ENCODE data around the gene ADAM17. TPM values are rescaled to one million over a fixed set of nuclear protein-coding genes. Genes with fewer than 3 reads are reported as not detected.

The ADAM17 gene
- total and polyA plus RNA-seq, 2 of the 13 experiments (the other 11 are each of a cell fraction or from before 2014, with no cell fraction given), result 6.5 to 33.4 TPM

DNA sequence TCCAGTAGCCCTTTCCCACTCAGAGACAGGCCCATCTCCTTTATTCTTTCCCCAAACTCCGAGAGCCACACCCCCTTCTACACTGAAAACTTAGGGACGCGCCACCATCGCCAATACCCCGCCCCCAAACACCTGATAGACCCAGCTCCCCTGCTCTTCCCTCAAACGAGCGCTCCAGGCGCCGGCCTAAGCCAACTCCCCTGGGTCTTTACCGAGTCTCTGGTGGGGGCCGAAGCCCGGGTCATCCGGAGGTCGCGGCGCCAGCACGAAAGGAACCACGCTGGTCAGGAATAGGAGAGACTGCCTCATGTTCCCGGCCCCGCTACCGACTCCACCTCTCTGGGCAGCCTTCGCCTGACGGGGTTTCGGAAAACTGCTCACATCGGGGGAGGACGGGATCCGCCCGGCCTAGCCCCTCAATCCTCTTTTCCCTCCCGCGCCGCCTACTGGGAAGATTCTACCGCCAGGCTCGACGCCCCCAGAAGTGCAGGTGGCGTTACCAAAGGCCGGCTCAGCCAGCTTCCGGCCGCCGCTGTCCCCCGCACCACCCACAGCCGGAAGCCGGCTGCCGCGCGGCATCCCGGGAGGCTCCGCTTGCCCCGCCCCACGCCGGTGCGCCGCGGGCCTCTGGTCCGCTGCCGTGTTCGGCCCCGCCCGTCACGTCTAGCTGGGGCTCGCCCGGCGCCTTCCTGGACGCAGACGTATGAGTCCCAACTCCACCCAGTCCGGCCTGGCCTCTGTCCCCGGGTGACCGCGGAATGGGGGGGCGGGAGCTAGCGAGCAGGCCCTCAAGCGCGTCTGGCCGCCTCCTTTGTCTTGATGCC, at the start of gene ADAM17 (continued):
- TF ChIP-seq, protein P1, sequence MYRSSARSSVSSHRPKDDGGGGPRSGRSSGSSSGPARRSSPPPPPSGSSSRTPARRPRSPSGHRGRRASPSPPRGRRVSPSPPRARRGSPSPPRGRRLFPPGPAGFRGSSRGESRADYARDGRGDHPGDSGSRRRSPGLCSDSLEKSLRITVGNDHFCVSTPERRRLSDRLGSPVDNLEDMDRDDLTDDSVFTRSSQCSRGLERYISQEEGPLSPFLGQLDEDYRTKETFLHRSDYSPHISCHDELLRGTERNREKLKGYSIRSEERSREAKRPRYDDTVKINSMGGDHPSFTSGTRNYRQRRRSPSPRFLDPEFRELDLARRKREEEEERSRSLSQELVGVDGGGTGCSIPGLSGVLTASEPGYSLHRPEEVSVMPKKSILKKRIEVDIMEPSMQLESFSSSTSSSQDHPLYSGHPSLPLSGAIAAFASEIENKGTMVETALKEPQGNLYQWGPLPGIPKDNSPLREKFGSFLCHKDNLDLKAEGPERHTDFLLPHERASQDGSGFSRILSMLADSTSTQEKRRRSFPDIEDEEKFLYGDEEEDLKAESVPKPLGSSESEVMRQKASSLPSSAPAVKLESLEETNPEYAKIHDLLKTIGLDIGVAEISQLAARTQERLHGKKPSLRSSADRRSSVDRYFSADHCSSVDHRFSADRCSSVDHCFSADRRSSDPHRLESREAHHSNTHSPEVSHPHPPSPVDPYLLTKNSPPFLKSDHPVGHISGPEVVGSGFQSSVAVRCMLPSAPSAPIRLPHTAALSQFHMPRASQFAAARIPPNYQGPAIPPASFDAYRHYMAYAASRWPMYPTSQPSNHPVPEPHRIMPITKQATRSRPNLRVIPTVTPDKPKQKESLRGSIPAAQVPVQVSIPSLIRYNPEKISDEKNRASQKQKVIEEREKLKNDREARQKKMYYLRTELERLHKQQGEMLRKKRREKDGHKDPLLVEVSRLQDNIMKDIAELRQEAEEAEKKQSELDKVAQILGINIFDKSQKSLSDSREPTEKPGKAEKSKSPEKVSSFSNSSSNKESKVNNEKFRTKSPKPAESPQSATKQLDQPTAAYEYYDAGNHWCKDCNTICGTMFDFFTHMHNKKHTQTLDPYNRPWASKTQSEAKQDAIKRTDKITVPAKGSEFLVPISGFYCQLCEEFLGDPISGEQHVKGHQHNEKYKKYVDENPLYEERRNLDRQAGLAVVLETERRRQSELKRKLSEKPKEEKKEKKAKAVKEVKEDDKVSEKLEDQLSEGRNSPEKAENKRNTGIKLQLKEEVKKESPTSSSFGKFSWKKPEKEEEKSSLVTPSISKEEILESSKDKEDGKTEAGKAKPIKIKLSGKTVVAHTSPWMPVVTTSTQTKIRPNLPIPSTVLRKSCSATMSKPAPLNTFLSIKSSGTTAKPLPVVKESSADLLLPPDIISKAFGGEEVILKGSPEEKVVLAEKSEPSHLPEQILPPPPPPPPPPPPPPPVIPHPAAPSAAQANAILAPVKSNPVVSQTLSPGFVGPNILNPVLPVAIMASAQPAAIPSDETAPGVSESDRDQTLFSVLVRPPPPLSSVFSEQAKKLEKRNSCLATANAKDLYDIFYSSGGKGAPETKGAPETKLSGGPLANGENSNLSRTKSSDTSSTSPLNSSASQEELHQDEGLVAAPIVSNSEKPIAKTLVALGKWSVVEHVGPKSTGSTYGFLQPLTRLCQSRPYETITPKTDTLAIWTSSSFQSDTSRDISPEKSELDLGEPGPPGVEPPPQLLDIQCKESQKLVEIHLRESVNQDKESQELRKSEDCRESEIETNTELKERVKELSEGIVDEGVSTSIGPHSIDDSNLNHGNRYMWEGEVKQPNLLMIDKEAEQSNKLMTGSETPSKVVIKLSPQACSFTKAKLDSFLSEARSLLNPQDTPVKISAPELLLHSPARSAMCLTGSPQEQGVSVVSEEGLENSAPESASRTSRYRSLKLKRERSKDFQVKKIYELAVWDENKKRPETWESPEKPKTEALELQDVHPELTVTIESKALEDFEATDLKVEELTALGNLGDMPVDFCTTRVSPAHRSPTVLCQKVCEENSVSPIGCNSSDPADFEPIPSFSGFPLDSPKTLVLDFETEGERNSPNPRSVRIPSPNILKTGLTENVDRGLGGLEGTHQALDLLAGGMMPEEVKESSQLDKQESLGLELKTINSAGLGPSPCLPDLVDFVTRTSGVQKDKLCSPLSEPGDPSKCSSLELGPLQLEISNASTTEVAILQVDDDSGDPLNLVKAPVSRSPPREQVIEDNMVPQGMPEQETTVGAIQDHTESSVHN (CRISPR knock-in tag; IDR thresholded peaks at IDR 0.05), result no peak; the same call in 1 of the 2 replicates
- TF ChIP-seq, protein P2, sequence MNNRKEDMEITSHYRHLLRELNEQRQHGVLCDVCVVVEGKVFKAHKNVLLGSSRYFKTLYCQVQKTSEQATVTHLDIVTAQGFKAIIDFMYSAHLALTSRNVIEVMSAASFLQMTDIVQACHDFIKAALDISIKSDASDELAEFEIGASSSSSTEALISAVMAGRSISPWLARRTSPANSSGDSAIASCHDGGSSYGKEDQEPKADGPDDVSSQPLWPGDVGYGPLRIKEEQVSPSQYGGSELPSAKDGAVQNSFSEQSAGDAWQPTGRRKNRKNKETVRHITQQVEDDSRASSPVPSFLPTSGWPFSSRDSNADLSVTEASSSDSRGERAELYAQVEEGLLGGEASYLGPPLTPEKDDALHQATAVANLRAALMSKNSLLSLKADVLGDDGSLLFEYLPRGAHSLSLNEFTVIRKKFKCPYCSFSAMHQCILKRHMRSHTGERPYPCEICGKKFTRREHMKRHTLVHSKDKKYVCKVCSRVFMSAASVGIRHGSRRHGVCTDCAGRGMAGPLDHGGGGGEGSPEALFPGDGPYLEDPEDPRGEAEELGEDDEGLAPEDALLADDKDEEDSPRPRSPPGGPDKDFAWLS (CRISPR knock-in tag; IDR thresholded peaks at IDR 0.05; ENCODE audit: borderline replicate concordance), result no peak
- TF ChIP-seq MED8 (CRISPR knock-in tag; IDR thresholded peaks at IDR 0.05; ENCODE audit: insufficient replicate concordance) (peak; percentile 93), NFE2L2 (IDR thresholded peaks at IDR 0.05; ENCODE audit: low read length) (no peak), JDP2 (CRISPR knock-in tag; IDR thresholded peaks at IDR 0.05; ENCODE audit: borderline replicate concordance) (no peak; the same call in 1 of the 2 replicates), SMAD1 (CRISPR knock-in tag; IDR thresholded peaks at IDR 0.05; ENCODE audit: borderline replicate concordance, low read depth) (peak; percentile 82; the same call in 1 of the 2 replicates), ZNF777 (CRISPR knock-in tag; IDR thresholded peaks at IDR 0.05) (peak; percentile 92), ZNF841 (CRISPR knock-in tag; IDR thresholded peaks at IDR 0.05; ENCODE audit: borderline replicate concordance) (no peak)
- TF ChIP-seq, protein P3, sequence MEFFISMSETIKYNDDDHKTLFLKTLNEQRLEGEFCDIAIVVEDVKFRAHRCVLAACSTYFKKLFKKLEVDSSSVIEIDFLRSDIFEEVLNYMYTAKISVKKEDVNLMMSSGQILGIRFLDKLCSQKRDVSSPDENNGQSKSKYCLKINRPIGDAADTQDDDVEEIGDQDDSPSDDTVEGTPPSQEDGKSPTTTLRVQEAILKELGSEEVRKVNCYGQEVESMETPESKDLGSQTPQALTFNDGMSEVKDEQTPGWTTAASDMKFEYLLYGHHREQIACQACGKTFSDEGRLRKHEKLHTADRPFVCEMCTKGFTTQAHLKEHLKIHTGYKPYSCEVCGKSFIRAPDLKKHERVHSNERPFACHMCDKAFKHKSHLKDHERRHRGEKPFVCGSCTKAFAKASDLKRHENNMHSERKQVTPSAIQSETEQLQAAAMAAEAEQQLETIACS (CRISPR knock-in tag; IDR thresholded peaks at IDR 0.05), result no peak
- TF ChIP-seq, protein P4, sequence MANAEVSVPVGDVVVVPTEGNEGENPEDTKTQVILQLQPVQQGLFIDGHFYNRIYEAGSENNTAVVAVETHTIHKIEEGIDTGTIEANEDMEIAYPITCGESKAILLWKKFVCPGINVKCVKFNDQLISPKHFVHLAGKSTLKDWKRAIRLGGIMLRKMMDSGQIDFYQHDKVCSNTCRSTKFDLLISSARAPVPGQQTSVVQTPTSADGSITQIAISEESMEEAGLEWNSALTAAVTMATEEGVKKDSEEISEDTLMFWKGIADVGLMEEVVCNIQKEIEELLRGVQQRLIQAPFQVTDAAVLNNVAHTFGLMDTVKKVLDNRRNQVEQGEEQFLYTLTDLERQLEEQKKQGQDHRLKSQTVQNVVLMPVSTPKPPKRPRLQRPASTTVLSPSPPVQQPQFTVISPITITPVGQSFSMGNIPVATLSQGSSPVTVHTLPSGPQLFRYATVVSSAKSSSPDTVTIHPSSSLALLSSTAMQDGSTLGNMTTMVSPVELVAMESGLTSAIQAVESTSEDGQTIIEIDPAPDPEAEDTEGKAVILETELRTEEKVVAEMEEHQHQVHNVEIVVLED (CRISPR knock-in tag; IDR thresholded peaks at IDR 0.05; ENCODE audit: borderline replicate concordance), result peak; percentile 96
- TF ChIP-seq, protein P5, sequence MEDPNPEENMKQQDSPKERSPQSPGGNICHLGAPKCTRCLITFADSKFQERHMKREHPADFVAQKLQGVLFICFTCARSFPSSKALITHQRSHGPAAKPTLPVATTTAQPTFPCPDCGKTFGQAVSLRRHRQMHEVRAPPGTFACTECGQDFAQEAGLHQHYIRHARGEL (CRISPR knock-in tag; IDR thresholded peaks at IDR 0.05), result no peak; the same call in 1 of the 2 replicates
- TF ChIP-seq, protein P6, sequence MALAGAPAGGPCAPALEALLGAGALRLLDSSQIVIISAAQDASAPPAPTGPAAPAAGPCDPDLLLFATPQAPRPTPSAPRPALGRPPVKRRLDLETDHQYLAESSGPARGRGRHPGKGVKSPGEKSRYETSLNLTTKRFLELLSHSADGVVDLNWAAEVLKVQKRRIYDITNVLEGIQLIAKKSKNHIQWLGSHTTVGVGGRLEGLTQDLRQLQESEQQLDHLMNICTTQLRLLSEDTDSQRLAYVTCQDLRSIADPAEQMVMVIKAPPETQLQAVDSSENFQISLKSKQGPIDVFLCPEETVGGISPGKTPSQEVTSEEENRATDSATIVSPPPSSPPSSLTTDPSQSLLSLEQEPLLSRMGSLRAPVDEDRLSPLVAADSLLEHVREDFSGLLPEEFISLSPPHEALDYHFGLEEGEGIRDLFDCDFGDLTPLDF (CRISPR knock-in tag; IDR thresholded peaks at IDR 0.05), result peak; percentile 81
